HG03108 (cell line): ENCODE results near the gene YIPF2.
"Not testable (repeated sequence)": the region's sequence is repeated elsewhere in the genome, so short reads cannot be mapped to it uniquely, and the experiment has no call there.

Experiments used
- ATAC-seq: cut with Tn5 transposase; IDR thresholded peaks from one replicate; pipeline ENCODE4 v1.9.1; 2021; ENCODE audit warnings: moderate library complexity; ENCODE audit not compliant: unreplicated experiment

YIPF2 gene

GRCh38 chr19:10941649-10942048 lies 13.2 kb upstream of the YIPF2 start:
- not testable (repeated sequence) for ATAC-seq

DNA sequence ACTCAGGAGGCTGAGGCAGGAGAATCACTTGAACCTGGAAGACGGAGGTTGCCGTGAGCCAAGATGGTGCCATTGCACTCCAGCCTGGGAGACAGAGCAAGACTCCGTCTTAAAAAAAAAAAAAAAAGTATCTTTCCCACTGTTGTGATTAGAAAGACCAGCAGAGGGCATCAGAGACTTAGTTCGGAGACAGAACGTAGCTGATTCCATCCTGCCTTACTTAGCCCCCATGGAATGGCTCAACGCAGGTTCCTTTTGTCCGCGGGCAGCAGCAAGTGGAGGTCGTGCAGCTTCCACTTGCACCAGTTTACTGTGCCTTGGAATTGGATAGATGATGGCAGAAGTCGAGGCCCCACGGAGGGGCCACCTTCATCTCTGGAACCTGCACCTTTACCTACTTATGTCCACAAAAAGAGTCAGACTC lies 8.2 kb upstream of the YIPF2 start:
- ATAC-seq, result no peak

DNA sequence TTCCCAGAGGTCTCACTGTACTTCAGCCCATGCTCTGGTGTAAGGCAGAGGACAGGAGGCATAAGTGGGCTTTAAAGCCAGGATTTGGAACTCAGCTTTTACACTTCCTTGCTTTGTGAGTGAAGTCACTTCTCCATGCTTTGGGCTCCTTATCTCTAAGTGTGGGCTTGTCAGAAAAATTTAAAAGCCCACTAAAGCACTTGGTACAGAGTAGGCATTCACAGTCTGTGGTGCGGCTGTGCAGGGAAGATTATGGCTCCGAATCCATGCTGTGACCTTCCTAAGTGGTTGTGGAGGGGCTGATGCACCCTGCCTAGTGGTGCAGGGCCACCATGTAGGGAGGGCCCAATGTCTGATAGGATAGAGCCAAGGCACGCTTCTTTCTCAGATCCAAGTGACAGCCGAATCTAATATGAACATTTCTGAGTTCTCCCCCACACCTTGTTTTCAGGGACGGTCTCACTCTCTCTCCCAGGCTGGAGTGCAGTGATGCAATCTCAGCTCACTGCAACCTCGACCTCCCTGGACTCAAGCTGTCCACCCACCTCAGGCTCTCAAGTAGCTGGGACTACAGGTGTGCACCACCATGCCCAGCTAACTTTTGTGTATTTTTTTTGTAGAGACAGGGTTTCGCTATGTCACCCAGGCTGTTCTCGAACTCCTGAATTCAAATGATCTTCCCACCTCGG lies 7.1 kb upstream of the YIPF2 start:
- no peak for ATAC-seq

- ATAC-seq, result no peak
These were observed 959 bp upstream of the YIPF2 start for GRCh38 chr19:10929402-10929794.

- no peak for ATAC-seq
These were observed 493 bp downstream of the YIPF2 start for GRCh38 chr19:10927730-10928562.

DNA sequence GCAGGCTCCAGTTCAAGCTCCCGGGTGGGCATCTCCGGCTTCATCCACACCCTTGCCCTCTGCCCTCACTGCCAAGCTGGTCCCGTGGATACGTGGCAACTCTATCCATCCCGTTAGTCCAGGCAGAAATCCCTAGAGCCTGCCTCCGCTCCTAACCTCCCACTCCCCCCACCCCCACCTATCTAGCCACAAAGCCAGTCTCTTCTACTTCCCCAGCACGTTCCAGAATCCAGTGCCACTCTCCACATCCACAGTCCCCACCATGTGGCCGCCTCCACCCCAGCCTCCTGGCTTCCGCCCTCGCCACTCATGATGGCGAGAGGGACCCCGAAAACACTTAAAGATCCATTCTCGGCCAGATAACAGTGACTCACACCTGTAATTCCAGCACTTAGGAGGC lies 3.8 kb downstream of the YIPF2 start:
- ATAC-seq, result no peak

DNA sequence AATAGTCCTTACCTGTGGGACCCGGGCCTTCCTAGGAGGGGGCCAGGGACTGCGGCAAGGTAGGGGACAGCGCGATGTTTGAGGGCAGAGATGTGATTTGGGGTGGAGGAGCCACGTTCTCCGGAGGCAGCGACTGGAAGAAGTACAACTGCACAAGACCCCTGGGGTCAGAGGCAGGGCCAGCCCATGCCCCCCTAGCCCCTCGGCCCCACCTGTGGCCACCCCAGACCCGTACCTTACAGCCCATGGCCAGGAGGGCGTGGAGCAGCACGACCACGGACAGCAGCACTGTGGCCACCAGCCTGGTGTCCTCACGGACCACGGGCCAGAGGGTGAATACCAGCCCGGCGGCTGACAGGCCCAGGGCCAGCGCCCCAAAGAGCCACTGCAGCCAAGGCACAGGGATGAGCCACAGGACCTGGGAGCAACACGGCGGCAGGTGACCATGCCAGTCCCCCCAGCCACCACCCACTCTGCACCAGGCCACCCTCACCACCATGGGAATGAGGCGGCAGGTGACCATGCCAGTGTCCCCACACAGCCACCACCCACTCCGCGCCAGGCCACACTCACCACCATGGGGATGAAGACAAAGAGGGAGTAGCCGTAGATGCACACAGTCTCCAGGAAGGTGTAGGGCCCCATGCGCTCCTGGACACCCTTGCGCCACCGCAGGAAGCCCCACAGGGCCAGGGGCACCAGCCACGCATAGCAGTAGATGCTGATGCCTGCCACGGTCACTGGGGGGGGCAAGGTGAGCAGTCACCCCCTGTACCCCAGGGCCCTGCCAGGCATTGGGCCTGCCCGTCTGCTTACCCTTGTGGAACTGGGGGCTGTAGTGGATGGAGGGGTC lies 5.0 kb downstream of the YIPF2 start:
- ATAC-seq, result no peak

GRCh38 chr19:10922638-10923014 lies 5.8 kb downstream of the YIPF2 start:
- ATAC-seq, result no peak

DNA sequence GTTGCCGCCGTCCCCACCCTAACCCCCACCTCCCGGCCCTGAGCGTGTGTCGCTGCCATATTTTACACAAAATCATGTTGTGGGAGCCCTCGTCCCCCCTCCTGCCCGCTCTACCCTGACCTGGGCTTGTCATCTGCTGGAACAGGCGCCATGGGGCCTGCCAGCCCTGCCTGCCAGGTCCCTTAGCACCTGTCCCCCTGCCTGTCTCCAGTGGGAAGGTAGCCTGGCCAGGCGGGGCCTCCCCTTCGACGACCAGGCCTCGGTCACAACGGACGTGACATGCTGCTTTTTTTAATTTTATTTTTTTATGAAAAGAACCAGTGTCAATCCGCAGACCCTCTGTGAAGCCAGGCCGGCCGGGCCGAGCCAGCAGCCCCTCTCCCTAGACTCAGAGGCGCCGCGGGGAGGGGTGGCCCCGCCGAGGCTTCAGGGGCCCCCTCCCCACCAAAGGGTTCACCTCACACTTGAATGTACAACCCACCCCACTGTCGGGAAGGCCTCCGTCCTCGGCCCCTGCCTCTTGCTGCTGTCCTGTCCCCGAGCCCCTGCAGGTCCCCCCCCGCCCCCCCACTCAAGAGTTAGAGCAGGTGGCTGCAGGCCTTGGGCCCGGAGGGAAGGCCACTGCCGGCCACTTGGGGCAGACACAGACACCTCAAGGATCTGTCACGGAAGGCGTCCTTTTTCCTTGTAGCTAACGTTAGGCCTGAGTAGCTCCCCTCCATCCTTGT lies 6.4 kb downstream of the YIPF2 start:
- ATAC-seq, result no peak

DNA sequence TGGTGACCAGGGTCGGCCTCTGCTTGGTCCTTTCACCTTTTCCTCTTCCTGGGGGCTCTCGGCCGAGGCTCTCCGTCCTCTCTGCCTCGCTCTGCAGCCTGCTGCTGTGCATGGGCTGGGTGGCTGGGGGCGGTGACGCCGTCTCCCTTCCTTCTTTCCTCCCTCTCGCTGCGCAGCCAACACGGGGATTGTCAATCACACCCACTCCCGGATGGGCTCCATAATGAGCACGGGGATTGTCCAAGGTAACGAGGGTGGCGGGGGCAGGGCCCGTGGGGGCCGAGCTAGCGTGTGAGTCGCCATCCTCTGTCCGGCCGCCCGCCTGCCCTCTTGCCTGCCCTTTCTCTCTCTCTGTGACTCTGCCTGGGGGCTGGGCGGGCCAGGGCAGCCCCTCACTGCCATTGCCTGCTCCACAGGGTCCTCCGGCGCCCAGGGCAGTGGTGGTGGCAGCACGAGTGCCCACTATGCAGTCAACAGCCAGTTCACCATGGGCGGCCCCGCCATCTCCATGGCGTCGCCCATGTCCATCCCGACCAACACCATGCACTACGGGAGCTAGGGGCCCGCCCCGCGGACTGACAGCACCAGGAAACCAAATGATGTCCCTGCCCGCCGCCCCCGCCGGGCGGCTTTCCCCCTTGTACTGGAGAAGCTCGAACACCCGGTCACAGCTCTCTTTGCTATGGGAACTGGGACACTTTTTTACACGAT lies 7.1 kb downstream of the YIPF2 start:
- ATAC-seq, result no peak

- no peak for ATAC-seq
These were observed 7.7 kb downstream of the YIPF2 start for GRCh38 chr19:10920781-10921180.

DNA sequence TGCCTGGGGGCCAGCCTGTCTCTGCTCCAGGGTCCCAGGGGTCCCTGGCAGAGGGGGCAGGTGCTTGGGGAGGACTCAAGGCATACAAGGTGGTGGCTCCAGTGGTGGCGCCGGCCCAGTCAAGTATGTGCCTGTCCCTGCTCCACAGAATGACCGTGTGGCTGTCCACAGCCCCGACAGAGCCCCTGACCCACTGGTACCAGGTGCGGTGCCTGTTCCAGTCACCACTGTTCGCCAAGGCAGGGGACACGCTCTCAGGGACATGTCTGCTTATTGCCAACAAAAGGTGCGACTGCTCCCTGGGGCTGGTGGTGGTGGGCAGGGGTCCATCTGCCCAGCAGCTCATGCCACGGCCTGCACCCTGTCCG lies 8.2 kb downstream of the YIPF2 start:
- ATAC-seq, result no peak

DNA sequence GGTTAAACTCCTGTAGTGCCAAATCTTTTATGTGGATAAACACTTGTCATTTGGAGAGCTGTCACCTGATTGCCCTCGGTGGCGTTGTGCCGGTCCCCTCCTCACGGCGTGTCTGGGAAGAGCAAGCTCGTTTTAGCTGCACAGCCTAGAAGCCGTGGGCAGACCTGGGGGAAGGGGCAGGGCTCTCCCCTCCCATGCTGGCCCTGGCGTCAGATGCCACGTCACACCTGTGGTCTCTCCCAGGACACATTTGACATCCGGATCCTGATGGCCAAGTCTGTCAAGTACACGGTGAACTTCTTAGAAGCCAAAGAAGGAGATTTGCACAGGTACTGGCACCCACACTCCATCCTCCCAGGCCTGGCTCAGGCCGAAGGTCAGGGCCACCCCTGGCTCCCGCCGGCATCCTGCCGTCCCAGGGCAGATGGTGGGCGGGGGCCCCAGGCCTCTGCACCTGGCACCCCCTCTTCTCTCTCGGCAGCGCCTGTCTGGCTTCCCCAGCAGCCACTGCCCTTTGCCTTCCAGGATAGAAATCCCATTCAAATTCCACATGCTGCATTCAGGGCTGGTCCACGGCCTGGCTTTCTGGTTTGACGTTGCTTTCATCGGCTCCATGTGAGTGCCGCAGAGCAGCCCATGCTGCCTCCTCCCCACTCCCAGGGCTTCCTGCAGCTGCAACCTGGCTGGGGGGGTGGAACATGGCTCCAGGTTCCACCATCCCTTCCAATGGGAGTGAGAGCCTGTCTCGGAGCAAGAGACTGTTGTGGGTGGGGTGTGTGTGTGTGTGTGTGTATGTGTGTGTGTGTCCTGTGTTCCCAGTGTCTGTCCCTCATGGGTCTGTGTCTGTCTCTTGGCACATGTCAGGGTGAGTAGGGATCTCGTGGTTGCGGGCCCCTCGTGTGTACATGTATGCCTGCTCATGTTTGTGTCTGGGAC lies 8.8 kb downstream of the YIPF2 start:
- ATAC-seq, result no peak

- no peak for ATAC-seq
These were observed 10.1 kb downstream of the YIPF2 start for GRCh38 chr19:10918359-10918758.

- no peak for ATAC-seq
These were observed 11.8 kb downstream of the YIPF2 start for GRCh38 chr19:10916602-10917001.

GRCh38 chr19:10915130-10916091 lies 13.0 kb downstream of the YIPF2 start:
- no peak for ATAC-seq

- ATAC-seq, result no peak
These were observed 14.6 kb downstream of the YIPF2 start for GRCh38 chr19:10913716-10914340.

DNA sequence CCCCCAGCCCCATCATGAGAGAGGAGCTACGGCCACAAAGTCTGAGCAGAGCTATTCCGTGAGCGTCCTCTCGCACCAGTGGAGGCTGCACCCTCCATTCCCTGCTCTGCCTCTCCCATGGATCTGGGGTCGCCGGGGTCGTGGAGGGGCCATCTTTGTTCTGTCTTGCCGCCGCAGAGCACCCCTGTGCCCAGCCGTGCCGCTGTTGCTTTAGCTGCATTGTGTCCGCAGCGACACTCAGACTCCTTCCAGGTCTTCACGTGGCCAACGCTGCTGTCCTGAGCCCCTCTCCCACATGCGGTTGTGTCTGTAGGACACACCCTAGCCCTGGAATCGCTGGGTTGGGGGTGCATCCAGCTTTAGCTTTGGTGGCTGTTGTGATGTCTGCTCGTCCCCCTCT lies 15.8 kb downstream of the YIPF2 start:
- ATAC-seq, result no peak
